Activated CD4-positive, CD25-positive, alpha-beta regulatory T cell (primary cell): Measurements from ENCODE around the gene CBX3.
"Not testable (repeated sequence)": the region's sequence is repeated elsewhere in the genome, so short reads cannot be mapped to it uniquely, and the experiment has no call there.

ENCODE experiments used
- DNase-seq, 4 experiments: peaks; one replicate each; lab custom pipeline; 2025; lab: John Stamatoyannopoulos, UW

Gene CBX3

DNA sequence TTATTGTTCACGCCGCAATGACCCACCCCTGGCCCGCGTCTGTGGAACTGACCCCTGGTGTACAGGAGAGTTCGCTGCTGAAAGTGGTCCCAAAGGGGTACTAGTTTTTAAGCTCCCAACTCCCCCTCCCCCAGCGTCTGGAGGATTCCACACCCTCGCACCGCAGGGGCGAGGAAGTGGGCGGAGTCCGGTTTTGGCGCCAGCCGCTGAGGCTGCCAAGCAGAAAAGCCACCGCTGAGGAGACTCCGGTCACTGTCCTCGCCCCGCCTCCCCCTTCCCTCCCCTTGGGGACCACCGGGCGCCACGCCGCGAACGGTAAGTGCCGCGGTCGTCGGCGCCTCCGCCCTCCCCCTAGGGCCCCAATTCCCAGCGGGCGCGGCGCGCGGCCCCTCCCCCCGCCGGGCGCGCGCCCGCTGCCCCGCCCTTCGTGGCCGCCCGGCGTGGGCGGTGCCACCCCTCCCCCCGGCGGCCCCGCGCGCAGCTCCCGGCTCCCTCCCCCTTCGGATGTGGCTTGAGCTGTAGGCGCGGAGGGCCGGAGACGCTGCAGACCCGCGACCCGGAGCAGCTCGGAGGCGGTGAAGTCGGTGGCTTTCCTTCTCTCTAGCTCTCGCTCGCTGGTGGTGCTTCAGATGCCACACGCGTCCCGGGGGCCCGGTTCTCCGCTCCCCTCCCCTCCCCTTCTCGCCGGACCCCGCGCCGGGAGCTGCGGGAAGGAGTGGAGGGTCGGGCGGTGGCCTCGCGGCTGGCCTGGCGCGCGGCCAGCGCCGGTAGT lies at the start of gene CBX3:
Gene CBX3 (plus strand): TSS at position 499 of the 772 bp plus-strand sequence. CDS start 1,254 bp downstream, outside the sequence.
- DNase-seq: peak; percentile 82 to 88 (median 84)

DNA sequence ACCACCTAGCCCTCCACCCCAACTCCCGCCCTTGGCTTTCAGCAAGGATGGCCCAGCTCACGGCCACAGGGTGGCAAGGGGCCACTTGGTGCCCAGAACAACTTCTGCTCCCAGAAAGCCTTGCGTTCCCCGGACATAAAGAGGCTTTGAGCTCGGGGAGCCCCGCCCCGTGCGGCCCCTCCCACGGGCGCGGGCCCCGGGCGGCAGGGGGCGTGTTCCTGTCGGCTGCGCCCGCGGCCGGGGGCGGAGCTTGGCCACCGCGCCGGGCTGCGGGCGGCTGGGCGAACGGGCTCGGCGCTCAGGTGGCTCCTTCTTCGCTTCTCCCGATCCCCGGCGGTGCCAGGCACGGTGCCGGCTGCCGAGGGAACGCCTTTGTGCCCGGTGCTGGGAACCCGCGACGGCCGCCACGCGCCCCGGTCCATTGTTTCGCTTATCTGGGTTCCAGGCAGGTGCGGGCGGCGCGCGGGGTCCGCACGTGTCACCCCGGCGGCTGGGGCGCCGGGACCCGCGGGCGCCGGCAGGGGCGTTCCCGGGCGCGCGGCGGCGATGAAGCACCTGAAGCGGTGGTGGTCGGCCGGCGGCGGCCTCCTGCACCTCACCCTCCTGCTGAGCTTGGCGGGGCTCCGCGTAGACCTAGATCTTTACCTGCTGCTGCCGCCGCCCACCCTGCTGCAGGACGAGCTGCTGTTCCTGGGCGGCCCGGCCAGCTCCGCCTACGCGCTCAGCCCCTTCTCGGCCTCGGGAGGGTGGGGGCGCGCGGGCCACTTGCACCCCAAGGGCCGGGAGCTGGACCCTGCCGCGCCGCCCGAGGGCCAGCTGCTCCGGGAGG lies 49.4 kb upstream of the CBX3 start, which contains the start of gene NFE2L3:
Gene NFE2L3 (plus strand): TSS at position 246 of the 829 bp plus-strand sequence. CDS start 301 bp downstream, at position 547.
- peak; percentile 61 to 73 (median 68) for DNase-seq

DNA sequence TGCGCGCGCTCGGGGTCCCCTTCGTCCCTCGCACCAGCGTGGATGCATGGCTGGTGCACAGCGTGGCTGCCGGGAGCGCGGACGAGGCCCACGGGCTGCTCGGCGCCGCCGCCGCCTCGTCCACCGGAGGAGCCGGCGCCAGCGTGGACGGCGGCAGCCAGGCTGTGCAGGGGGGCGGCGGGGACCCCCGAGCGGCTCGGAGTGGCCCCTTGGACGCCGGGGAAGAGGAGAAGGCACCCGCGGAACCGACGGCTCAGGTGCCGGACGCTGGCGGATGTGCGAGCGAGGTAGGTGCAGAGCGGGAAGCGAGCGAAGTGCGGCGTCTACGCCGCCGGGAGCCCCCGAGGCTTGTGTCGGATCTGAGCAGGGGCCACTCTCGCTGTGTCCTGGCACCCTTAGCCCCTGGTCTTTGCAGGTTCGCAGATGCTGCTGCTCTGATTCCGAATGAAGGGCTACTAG lies 48.7 kb upstream of the CBX3 start:
- peak in 1 of 4 experiments; percentile 24 for DNase-seq

DNA sequence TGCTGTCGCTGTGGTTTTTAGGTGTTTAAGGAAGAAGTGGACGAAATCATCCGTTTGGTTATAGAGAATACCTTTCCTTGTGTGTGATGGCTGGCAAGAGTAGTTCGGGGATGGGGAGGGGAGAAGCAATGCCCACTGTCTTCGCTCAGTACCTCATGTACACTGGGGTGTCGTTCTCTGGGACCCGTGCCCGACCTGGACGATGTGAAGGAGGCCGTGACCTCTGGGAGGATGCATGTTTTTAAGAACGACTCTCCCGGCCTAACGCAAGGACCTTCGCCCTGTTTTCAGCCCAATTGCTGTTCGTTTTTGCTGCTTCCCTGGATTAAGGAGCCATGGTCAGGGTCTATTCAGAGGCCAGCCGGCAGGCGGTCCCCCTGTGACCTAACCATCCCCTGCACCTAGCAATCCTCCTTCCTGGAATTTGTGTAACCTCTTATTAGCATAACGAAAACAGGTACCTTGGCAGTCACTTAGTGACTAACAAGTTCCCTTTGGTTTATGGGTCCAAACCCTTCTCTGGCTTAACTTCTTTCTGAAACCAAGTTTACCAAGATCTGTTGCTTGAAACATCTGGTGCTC lies 48.2 kb upstream of the CBX3 start:
- DNase-seq: no peak

DNA sequence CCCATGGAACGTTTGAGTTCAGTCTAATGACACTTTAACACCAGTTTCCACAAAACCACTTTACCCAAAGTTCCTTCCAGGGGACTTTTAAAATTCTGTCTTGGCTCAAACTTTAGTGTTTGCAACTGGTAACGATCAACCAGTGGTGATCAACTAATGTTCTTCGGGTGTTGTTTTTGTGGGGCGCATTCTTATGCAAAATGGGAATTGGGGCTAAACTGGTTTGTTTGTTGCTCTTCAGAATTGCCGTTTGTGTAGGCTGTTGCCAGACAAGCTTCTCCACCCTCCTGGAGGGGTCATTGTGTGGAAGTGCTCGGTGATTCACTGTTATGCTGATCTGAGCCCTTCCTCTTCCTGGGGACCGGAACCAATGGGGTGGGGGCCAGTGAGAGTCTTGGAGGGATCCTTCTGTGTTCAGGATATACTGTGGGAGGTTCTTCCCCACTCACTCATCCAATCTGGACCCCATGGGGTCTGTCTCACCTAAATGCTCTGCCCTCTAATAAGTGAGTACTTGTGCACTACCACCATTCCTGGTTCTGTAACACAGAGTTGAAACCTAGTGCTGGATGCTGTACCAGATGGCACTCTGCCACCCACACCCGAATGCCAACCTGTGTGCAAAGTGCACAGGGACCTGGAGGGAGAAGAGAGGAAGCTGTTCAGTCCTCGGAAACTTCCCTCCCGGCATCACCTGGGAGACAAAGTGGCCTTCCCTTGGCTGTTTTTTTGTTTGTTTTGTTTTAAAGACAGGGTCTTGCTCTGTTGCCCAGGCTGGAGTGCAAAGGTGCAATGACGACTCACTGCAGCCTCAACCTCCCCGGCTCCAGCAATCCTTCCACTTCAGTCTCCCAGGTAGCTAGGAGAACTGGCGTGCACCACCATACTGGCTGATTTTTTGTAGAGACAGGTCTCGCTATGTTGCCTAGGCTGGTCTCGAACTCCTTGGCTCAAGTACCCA lies 47.4 kb upstream of the CBX3 start:
- DNase-seq: no peak

DNA sequence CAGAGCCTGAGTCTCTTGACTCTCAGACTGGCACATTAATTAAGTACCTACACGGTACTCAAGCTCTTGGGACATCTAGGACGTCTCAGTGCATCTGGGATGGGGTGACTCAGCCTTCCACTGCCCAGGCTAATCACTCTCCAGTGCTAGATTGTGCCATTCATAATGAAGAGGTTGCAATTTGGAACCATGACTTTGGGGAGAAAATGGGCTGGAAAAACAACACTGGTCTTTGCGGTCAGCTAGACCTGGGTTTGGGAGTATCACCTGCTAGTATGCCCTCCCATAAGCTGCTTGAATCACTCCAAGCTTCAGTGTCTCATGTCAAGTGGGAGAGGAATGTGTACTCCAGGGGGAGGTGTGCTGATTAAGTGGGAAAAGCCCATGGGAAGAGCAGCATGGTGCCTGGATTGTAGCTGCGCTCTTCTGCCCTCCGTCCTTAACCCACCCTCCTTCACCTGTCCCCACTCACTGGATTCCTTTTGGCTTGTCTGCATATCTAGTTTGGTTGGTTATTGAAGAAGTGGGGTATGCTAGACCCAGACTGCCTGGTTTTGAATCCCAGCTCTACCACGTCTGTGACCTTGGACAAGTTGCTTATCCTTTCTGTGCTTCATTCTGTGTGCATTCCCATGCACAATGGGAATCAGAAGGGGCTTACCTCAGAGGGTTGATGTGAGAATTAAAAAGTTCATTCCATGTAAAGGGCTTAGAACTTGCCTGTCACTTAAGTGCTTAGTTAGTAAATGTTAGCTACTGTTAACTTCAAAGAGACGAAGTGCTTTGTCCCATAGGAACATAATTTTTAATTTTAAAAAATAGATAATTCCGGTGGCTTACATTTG lies 45.8 kb upstream of the CBX3 start:
- no peak for DNase-seq

DNA sequence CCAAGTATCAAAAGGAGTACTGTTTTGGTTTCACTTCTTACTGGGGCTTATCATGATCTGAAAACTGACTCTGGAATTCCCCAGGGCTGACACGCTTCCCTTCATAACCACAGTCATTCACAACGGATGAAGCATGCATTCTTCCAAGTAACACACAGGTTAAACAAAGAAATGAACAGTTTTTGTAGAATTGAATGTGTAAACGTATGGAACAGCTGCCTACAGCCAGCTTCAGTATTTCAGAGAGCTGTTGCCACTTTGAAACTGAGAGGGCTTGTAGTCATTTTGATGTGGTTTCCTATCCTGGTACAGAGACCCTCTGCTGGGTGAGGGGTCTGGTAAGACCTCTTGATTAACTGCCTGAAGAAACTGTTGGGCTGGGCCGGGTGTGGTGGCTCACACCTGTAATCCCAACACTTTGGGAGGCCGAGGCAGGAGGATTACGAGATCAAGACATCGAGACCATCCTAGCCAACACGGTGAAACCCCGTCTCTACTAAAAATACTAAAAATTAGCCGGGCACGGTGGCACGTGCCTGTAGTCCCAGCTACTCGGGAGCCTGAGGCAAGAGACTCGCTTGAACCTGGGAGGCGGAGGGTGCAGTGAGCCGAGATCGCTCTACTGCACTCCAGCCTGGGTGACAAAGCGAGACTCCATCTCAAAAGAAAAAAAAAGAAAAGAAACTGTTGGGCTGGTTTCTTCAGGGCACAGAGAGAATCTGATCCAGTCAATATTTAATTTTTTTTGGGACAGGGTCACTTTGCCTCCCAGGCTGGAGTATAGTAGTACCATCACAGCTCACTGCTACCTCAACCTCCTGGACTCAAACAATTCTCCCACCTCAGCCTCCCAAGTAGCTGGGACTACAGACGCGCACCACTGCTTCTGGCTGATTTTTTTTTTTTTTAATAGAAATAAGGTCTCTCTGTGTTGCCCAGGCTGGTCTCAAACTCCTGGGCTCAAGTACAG lies 44.8 kb upstream of the CBX3 start:
- peak in 1 of 4 experiments; percentile 19 for DNase-seq

DNA sequence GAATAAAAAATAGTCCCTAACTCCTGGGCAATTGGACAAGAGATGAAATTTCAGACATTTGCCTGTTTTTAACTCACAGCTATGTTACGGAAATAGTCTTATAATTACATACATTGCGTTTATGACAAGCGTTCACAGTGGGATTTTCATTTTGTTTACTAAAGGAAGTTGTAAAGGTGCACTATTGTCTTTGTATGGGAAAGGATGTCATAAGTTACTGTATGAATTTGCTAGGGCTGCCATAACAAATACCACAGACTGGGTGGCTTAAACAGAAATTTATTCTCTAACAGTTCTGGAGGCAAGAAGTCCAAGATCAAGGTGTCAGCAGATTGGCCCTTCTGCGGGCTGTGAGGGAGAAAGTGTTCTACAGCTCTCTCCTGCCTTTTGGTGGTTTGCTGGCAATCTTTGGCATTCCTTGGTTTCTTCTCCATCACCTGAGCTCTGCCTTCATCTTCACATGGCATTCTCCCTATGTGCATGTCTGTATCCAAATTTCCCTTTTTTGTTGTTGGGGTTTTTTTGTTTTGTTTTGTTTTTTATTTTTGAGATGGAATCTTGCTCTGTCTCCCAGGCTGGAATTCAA lies 43.9 kb upstream of the CBX3 start:
- no peak for DNase-seq

DNA sequence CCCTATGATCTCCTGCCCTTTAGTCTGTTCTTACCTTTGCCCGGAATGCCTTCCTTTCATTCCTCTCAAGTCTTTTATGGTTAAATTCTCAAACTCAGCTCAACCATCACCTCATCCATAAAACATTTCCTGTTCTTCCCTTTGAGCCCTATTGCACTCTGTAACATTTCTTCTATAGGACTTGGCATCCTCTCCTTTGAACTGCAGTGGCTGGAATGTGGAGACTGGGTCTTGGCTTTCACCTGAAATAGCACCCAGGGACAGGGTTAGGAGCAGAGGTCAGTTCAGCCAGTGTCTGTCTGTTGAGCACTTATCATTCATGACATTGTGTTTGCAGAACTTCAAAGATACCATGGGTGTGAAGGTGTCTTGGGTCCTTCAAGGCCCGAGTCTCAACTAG lies 42.3 kb upstream of the CBX3 start:
- no peak for DNase-seq

DNA sequence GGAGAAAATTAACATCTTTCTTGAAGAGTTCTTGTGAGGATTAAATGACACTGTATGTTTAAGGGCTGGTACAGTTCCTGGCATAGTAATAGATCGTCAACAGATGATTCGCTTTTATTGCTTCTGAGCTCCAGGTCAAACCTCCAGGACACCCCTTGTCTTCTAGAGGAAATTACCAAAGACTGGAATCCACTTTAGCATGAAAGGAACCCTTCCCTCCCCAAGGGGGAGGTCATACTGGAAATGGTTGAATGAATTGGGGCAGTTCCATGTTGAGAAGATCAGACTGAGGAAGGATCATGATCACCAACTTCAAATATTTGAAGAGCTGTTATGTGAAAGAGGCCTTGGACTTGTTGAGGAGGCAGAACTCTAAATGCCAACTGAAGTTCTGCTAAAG lies 40.6 kb upstream of the CBX3 start:
- DNase-seq: no peak

DNA sequence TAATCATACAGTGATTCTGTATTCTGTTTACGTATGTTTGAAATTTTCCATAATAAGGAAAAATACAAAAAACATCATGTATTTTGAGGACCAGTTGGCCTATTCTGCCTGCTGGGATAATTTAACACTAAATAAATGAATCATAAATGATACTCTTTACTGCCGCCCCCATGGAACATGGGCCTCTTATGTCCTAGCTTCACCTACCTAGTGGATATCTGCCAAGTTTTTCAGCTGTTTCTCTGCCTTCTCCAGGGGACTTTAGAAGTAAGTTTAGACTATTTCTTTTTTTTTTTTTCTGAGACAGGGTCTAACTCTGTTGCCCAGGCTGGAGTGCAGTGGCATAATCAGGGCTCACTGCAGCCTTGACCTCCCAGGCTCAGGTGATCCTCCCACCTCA lies 39.1 kb upstream of the CBX3 start:
- DNase-seq: no peak

DNA sequence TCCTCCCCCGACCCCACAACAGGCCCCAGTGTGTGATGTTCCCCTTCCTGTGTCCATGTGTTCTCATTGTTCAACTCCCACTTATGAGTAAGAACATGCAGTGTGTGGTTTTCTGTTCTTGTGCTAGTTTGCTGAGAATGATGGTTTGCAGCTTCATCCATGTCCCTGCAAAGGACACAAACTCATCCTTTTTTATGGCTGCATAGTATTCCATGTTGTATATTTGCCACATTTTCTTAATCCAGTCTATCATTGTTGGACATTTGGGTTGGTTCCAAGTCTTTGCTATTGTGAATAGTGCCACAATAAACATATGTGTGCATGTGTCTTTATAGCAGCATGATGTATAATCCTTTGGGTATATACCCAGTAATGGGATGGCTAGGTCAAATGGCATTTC lies 37.7 kb upstream of the CBX3 start:
- not testable (repeated sequence) for DNase-seq

DNA sequence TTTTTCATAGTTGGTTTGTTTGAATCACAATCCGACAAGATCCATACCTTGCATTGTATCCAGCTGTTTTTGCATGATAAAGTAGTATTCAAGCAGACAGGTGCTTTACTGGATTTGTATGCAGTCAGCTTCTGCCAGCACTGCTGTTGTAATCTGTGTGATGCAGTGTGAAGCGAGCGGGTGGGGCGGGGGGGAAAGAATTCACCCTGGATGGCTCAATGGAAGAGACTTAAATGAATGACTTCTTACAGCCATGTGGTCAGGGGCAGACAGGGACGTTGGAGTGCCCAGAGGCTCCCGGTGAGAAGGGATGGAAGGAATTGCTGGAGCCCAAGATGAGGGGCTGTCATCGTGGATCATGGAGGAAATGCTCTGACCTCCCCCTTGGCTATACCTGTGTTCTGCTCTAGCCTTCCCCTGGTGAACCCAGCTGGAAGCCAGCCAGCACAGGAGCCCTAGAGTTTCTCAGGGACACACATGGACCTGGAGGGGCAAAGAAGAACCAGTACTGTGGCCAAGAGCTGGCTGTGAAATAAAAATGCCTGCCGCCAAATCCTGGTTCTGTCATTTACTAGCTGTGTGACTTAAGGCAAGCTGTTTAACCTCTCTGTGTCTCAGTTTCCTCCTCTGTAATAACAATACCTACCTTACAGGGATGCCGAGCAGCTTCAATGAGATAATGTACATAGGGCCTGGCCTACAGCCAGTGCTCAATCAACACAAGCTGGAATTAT lies 35.4 kb upstream of the CBX3 start:
- DNase-seq: no peak

DNA sequence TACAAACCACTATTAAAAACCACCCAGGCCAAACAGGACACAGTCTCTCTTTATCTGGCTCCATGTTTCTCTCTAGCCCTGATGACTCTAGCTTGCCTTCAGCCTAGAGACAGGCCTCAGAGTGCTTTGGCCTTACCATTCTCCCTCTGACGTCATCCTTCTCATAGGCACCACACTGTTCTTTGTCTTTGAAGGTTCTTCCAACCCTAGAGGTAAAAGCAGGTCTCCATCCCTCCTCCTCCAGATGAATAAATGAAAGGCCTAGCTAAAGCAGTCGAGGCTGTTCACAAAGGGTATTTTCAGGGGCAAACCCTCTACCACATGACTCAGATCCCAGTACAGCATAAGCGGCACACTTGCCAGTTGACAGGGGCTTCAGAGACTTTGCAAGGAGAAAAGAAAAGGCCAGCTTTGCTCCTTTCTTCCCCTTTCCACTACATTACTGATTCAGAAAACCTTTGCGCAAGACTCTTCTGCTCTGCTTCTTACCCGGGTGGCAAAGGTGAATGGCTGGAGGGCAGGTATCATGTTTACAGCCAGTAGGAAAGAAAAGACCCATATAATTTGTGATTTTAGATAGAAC lies 34.8 kb upstream of the CBX3 start:
- DNase-seq: no peak

DNA sequence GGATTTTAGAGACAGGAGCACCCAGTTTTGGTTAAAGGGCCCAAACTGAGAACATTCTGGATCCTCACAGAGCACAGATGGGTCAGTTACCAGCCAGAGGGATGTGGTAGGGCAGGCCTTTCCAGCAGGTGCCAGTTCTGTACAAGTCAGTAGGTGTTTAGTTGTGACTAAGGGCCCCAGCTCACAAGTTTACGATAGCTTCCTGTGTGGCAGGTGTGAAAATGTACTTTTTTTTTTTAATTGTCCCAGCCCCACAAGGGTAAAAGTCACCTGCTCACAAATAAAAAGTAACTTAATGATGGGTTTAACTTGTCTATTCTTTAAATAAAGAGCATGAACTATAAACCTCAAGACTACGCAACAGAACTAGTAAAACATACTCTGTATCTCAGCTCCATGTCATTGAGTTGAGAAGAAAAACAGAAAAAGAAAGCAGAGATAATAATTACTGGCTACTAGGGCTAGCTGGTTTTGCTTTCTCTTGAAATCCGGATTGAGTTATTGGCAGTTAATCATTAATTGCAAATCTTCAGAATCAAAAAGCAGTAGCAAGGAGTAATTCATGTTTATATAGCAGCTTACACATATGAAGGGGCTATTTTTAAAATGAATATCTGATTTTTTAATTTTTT lies 34.1 kb upstream of the CBX3 start:
- DNase-seq: no peak

DNA sequence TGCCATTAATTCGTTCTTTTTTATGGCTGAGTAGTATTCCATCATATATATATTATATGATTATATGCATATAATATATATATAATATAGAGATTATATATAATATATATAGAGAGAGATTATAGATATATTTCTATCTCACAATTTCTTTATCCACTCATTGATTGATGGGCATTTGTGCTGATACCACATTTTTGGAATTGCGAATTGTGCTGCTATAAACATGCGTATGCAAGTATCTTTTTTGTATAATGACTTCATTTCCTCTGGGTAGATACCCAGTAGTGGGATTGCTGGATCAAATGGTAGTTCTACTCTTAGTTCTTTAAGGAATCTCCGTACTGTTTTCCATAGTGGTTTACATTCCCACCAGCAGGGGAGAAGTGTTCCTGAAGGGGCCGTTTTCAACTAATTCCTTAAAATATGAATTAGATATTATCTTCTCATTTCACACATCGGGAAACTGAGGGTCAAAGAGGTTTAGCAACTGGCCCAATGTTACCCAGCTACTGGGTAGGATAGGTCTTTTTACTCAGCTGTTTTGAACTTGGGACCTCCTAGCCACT lies 33.0 kb upstream of the CBX3 start:
- DNase-seq: no peak

DNA sequence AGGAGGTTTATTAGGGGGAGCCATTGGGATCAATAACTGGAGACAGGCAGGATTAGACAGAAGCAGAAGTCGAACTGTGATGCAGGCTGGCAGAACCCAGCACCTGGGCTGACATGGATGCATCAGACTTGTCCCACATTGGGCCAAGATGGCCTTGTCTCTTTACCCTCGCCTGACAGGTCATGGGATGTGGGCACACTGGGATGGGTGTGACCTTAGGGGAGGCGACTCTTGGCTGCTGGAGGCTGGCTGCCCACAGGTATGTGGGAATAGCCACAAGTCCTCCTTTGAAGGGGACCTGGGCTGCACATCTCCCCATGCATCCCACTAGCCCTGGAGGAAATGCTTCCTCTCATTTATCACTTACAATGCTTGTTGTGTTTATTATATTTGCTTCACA lies 32.3 kb upstream of the CBX3 start:
- no peak for DNase-seq
